ENCODE measurements around the gene HDGFL3.
A peak's percentile ranks its signal among the peaks of the same experiment; 100 is the strongest.
"Not testable (repeated sequence)": the region's sequence is repeated elsewhere in the genome, so short reads cannot be mapped to it uniquely, and the experiment has no call there.

HDGFL3 gene

GRCh38 chr15:83207660-83208366 is at the start of gene HDGFL3:
TSS of gene HDGFL3 (minus strand) at chr15:83207823. CDS start at chr15:83207414, 409 bp downstream.
- peak within 1 kb of the TSS; percentile 70 for H3K4me3 ChIP-seq (ENCODE audit: low read length)
- peak; percentile 57 for DNase-seq (ENCODE audit: low read depth)
- no peak for TF ChIP-seq CTCF (conservative IDR thresholded peaks at IDR 0.05; ENCODE audit: low read length)

- no peak for TF ChIP-seq CTCF (conservative IDR thresholded peaks at IDR 0.05; ENCODE audit: low read length)
- peak; percentile 51 for DNase-seq (ENCODE audit: low read depth)
- H3K4me3 ChIP-seq (ENCODE audit: low read length): no peak overlapping the region
Observed at GRCh38 chr15:83250781-83251180, 43.2 kb upstream of the HDGFL3 start.

DNA sequence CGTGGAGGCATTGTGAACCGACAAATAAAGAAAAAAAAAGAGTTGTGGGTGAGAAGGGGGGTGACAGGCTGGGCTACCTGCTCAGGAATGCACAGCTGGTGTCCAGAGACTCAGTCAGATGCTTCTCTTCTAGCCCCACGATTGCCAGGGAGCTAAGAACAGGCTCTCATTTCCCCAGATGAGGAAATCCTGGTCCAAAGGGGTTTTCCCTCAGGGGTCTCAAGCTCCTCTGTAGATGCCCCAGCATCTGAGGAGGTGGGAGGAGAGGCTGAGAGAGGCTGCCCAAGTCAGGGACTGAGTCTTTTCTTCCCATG is 41.4 kb upstream of the HDGFL3 start:
- TF ChIP-seq CTCF (conservative IDR thresholded peaks at IDR 0.05; ENCODE audit: low read length): no peak
- no peak overlapping the region for H3K4me3 ChIP-seq (ENCODE audit: low read length)
- peak; percentile 10 for DNase-seq (ENCODE audit: low read depth)

DNA sequence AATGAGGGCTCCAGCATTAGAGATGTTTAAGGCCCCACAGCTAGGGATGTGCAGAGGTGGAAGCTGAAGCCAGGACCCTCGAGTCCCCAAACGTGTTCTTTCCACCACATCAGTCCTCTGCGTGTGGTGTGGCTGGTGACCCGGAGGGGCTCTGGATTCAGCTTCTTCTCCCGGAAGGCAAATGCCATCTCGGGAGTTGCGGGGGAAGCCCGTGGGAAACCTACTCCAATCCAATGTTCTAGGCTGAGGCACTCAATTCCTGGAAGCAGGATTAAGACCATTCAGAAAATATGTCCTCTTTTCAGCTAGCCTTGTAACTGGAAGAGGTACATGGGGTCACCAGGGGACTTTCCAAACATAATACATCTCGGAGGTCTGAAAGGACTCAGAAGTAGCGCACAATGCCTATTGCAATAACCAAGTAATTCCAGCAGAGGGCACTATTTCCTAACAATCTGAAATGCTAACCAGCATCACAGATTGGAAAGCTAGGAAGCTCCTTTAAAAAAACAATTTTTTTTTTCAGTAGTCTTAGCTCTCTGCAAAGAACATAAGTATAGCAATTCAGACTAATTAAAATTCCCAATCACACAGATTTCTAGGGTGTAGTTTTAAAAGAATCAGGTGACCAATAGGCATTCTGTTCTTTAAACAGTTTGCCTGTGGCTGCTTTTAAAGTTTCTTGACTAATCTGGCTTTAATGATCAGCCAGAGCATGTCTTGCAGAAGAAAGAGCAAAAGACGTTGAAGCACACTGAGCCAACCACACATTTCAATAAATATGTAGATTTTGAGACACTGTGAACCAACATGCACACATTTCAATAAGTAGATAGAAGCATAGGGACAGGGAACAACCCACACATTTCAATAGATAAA is 40.8 kb upstream of the HDGFL3 start:
- peak; percentile 66 for DNase-seq (ENCODE audit: low read depth)
- peak overlapping the region; percentile 14; the same call in 1 of the 2 replicates for H3K4me3 ChIP-seq (ENCODE audit: low read length)
- TF ChIP-seq CTCF (conservative IDR thresholded peaks at IDR 0.05; ENCODE audit: low read length): peak; percentile 95

DNA sequence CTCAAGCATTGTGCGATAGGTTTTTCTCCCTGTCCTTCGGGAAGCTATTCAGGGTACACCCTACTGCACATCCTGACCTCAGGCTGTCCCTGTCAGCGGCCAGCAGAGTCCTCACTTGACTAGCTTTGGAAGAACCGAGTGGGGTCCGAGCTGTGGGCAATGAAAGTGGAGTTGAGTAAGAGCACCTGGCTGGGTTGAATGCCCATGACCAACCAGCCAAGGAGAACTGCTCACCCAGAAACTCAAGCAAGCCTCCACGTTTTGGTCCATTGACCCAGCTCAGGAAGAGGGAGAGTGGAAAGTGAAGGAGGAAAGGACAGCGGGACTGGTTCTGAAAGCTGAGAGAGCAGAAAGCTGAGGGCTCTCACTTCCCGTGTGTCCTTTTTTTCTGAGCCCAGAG is 36.0 kb upstream of the HDGFL3 start:
- H3K4me3 ChIP-seq (ENCODE audit: low read length): no peak overlapping the region
- no peak for TF ChIP-seq CTCF (conservative IDR thresholded peaks at IDR 0.05; ENCODE audit: low read length)
- DNase-seq (ENCODE audit: low read depth): no peak

GRCh38 chr15:83230242-83230641 is 22.6 kb upstream of the HDGFL3 start:
- no peak for TF ChIP-seq CTCF (conservative IDR thresholded peaks at IDR 0.05; ENCODE audit: low read length)
- no peak for DNase-seq (ENCODE audit: low read depth)
- no peak overlapping the region for H3K4me3 ChIP-seq (ENCODE audit: low read length)

DNA sequence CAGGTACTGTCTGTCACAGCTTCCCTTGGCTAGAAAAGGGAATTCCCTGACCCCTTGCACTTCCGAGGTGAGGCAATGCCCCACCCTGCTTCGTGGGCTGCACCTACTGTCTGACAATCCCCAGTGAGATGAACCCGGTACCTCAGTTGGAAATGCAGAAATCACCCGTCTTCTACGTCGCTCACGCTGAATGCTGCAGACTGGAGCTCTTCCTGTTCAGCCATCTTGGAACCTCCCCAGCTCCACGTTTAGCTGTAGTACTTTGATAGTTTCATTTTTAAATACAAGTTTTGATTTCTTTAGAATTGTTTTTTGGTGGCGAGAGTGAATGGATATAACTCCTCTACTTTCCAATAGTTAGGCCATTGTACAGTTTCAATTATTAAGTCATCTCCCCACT is 17.8 kb upstream of the HDGFL3 start:
- H3K4me3 ChIP-seq (ENCODE audit: low read length): no peak overlapping the region
- TF ChIP-seq CTCF (conservative IDR thresholded peaks at IDR 0.05; ENCODE audit: low read length): no peak
- DNase-seq (ENCODE audit: low read depth): no peak

DNA sequence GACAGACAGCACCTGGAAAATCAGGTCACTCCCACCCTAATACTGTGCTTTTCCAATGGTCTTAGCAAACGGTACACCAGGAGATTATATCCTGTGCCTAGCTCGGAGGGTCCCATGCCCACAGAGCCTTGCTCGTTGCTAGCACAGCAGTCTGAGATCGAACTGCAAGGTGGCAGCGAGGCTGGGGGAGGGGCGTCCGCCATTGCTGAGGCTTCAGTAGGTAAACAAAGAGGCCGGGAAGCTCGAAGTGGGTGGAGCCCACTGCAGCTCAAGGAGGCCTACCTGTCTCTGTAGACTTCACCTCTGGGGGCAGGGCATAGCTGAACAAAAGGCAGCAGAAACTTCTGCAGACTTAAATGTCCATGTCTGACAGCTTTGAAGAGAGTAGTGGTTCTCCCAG is 14.2 kb upstream of the HDGFL3 start:
- DNase-seq (ENCODE audit: low read depth); H3K4me3 ChIP-seq (ENCODE audit: low read length): not testable (repeated sequence)
